Choroid plexus epithelial cell (primary cell): ENCODE data around the gene METTL21C.

Experiments used
- DNase-seq: peaks from one replicate; pipeline ENCODE4 v3.0.0-alpha.2; 2010; ENCODE audit warnings: low read depth
- H3K4me3 ChIP-seq: 2 replicates; pipeline ENCODE4 v1.5.1; 2011; ENCODE audit warnings: low read depth, mild to moderate bottlenecking, control low read depth, low read length, moderate library complexity
- TF ChIP-seq, protein P1 (sequence below): conservative IDR thresholded peaks from 2 replicates; pipeline ENCODE4 v1.5.1; 2011; ENCODE audit warnings: low read depth, mild to moderate bottlenecking, control low read depth, inconsistent platforms, low read length, moderate library complexity

The METTL21C gene

GRCh38 chr13:102718746-102719145 is 23.9 kb upstream of the METTL21C start:
- TF ChIP-seq, protein P1, sequence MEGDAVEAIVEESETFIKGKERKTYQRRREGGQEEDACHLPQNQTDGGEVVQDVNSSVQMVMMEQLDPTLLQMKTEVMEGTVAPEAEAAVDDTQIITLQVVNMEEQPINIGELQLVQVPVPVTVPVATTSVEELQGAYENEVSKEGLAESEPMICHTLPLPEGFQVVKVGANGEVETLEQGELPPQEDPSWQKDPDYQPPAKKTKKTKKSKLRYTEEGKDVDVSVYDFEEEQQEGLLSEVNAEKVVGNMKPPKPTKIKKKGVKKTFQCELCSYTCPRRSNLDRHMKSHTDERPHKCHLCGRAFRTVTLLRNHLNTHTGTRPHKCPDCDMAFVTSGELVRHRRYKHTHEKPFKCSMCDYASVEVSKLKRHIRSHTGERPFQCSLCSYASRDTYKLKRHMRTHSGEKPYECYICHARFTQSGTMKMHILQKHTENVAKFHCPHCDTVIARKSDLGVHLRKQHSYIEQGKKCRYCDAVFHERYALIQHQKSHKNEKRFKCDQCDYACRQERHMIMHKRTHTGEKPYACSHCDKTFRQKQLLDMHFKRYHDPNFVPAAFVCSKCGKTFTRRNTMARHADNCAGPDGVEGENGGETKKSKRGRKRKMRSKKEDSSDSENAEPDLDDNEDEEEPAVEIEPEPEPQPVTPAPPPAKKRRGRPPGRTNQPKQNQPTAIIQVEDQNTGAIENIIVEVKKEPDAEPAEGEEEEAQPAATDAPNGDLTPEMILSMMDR = no peak
- no peak overlapping the region for H3K4me3 ChIP-seq
- no peak for DNase-seq

- no peak overlapping the region for H3K4me3 ChIP-seq
- DNase-seq = no peak
- TF ChIP-seq, protein P1 = no peak
Measured at GRCh38 chr13:102715447-102715846, 20.6 kb upstream of the METTL21C start.

DNA sequence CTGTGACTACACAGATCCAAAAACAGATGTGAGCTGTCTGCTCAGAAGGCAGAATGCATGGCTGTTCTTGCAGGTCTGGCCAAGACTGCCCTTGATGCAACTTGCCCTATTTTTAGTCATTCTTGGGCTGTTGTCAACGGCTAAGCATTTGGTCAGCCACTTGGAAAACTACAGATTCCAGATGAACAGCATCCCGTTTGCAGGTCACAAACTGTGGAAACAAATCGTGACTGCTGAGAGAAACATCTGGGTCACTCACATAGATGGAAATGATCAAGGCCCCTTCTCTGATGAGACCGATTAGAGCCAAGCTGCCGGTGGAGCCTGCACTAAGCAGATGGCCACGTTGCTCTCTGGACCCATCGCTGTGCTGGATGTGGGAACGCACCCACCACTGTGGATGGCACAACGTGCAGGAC is 15.4 kb upstream of the METTL21C start:
- DNase-seq = no peak
- H3K4me3 ChIP-seq = no peak overlapping the region
- TF ChIP-seq, protein P1 = no peak

DNA sequence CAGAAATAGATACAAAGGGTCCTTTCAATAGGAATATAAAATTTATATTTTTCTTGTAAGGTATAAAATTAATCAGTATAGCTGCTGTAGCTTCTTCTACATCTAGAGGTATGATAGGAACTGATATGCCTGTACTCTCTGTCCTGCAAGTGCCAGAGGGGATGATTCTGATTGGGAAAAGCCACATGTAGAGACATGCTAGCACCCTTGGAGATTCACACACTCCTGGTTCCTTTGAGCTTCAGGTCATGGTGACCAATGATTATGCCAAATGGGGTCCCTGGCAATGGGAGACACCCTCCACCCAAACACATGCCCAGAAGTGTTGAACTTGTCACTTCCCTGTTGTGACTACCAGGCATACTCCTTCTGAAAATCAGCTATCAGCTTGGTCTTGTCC is 14.7 kb upstream of the METTL21C start:
- no peak for DNase-seq
- no peak overlapping the region for H3K4me3 ChIP-seq
- TF ChIP-seq, protein P1 = no peak

DNA sequence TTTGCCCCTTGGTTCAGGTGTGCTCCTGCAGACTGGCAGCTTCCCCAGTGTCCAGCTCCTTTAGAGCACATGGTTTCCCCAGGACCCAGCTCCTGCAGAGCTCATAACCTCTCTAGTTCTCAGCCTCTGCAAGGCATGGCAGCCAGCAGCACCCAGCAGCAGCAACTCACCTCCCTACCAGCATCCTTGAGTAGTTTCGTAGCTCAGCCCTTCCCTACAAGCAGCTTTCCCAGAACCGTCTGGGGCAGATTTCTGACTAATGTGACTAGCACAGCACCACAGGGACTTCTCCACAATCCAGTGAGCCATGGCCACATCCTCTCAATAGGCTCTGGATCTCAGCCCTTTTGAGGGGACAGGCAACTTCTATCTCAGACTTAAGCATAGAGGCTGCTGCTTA is 14.1 kb upstream of the METTL21C start:
- TF ChIP-seq, protein P1 = no peak
- H3K4me3 ChIP-seq = no peak overlapping the region
- no peak for DNase-seq

DNA sequence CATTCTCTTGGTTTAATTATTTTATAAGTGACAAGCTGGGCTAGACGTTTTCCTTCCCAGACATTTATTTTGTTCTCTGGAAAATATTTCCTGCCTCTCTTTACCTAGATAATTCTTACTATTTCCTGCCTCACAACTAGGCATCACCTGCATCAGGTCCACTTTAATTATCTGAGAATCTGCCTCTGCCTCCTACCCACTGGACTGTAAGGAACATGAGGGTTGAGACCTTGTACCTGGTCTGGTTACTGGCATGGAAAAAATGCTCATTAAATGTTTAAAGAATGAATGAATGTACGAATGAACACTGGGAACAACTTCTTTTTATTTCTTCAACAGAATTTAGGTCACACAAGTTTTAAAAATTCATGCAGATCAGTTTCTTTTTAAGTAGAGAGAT is 13.4 kb upstream of the METTL21C start:
- TF ChIP-seq, protein P1 = no peak
- DNase-seq = no peak
- no peak overlapping the region for H3K4me3 ChIP-seq

- H3K4me3 ChIP-seq = no peak overlapping the region
- DNase-seq = peak; percentile 90
- TF ChIP-seq, protein P1 = no peak
Measured at GRCh38 chr13:102707467-102707866, 12.6 kb upstream of the METTL21C start.
